B cell (primary cell): ENCODE measurements around the gene AGR3. TPM values are rescaled to one million over a fixed set of nuclear protein-coding genes. Genes with fewer than 3 reads are reported as not detected.

Experiments
- ATAC-seq: fragments of 200-7000 bp; cut with Tn5 transposase; one replicate; pipeline ENCODE4 v1.10.0; 2021; ENCODE audit warnings: low read depth, mild to moderate bottlenecking, moderate number of reproducible peaks, moderate library complexity
- CTCF ChIA-PET: fragments of 350-600 bp; sonication (Branson Sonifier 250); formaldehyde crosslinking; loops from one replicate; lab custom pipeline; 2021; ENCODE audit warnings: antibody characterized with exemption, inconsistent platforms; lab: Charles Lee
- POLR2A ChIA-PET: fragments of 350-600 bp; sonication (Branson Sonifier 250); formaldehyde crosslinking; loops from one replicate; lab custom pipeline; 2021; ENCODE audit warnings: antibody characterized with exemption; lab: Charles Lee
- DNase-seq: peaks from one replicate; pipeline ENCODE4 v3.0.0; 2013
- H2AFZ ChIP-seq: 2 replicates; pipeline ENCODE4 v1.6.1; 2012; ENCODE audit warnings: mild to moderate bottlenecking, low read depth, low read length; ENCODE audit not compliant: insufficient read depth, poor library complexity, severe bottlenecking
- H3K27ac ChIP-seq, 2 donors: 1 replicate in 1 of 2; 2 replicates in 1 of 2; pipeline ENCODE4 v1.5.1; 2012 to 2013; ENCODE audit warnings: low read length in 2 of 2, mild to moderate bottlenecking in 2 of 2, moderate library complexity in 1 of 2
- H3K27me3 ChIP-seq, 4 experiments: fragments of 200-600 bp in 1 of 4; sonication (generic) in 1 of 4; replicated peaks in 1 of 4; 1 replicate in 2 of 4; 2 replicates in 2 of 4; pipeline versions ENCODE4 v1.6.1 to v1.7.0; 2013 to 2016; ENCODE audit warnings: low read length in 3 of 4, mild to moderate bottlenecking in 2 of 4, mixed read lengths in 1 of 4, moderate library complexity in 1 of 4; ENCODE audit not compliant: insufficient read depth in 4 of 4, control insufficient read depth in 3 of 4; ENCODE audit errors: control extremely low read depth in 1 of 4
- H3K36me3 ChIP-seq, 2 experiments: replicated peaks in 1 of 2; 1 replicate in 1 of 2; 2 replicates in 1 of 2; pipeline versions ENCODE4 v1.6.1 to v1.7.1; 2013; ENCODE audit warnings: low read length in 1 of 2; ENCODE audit not compliant: insufficient read depth in 2 of 2, control insufficient read depth in 1 of 2; ENCODE audit errors: control extremely low read depth in 1 of 2, extremely low read depth in 1 of 2
- H3K4me1 ChIP-seq, 2 donors: fragments of 200-600 bp in 1 of 2; sonication (generic) in 1 of 2; 1 replicate in 1 of 2; 2 replicates in 1 of 2; pipeline versions ENCODE4 v1.5.1 to v1.6.1; 2013 to 2017; ENCODE audit warnings: low read length in 2 of 2; ENCODE audit not compliant: control insufficient read depth in 2 of 2, insufficient read depth in 2 of 2
- H3K4me2 ChIP-seq: replicated peaks from 2 replicates; pipeline ENCODE3; 2012; ENCODE audit warnings: mild to moderate bottlenecking, low read depth, low read length; ENCODE audit not compliant: poor library complexity, severe bottlenecking
- H3K4me3 ChIP-seq, 5 experiments: fragments of 200-600 bp in 1 of 5; sonication (generic) in 1 of 5; 1 replicate in 3 of 5; 2 replicates in 2 of 5; pipeline versions ENCODE4 v1.5.1 to v1.7.0; 2011 to 2016; ENCODE audit warnings: low read length in 4 of 5, mild to moderate bottlenecking in 4 of 5, low read depth in 2 of 5, control low read depth in 1 of 5, moderate library complexity in 1 of 5; ENCODE audit not compliant: insufficient read depth in 1 of 5; ENCODE audit errors: control extremely low read depth in 1 of 5, extremely low read depth in 1 of 5
- H3K79me2 ChIP-seq: fragments of 200-600 bp; sonication (generic); one replicate; pipeline ENCODE4 v1.6.0; 2016; ENCODE audit warnings: low read length; ENCODE audit not compliant: control insufficient read depth, insufficient read depth
- H3K9ac ChIP-seq: fragments of 200-600 bp; sonication (generic); 2 replicates; pipeline ENCODE4 v1.6.1; 2017; ENCODE audit warnings: mild to moderate bottlenecking, low read length, moderate library complexity
- H3K9me3 ChIP-seq, 3 donors: one replicate each; pipeline versions ENCODE4 v1.6.1 to v1.7.1; 2013; ENCODE audit warnings: low read length in 2 of 3; ENCODE audit not compliant: control insufficient read depth in 2 of 3, insufficient read depth in 1 of 3; ENCODE audit errors: control extremely low read depth in 1 of 3
- H4K20me1 ChIP-seq: 2 replicates; pipeline ENCODE4 v1.6.0; 2012; ENCODE audit warnings: mild to moderate bottlenecking, low read length; ENCODE audit not compliant: insufficient read depth, control insufficient read depth, poor library complexity, severe bottlenecking
- H3K27ac Mint-ChIP-seq: one replicate; pipeline ENCODE4 v1.8.0; 2021; ENCODE audit warnings: mixed read lengths
- H3K27me3 Mint-ChIP-seq: one replicate; pipeline ENCODE4 v1.8.0; 2021; ENCODE audit warnings: mixed read lengths
- H3K4me1 Mint-ChIP-seq: one replicate; pipeline ENCODE4 v1.8.0; 2021; ENCODE audit warnings: mixed read lengths
- H3K4me3 Mint-ChIP-seq: one replicate; pipeline ENCODE4 v1.8.0; 2021; ENCODE audit warnings: mixed read lengths
- H3K9me3 Mint-ChIP-seq: one replicate; pipeline ENCODE4 v1.8.0; 2022; ENCODE audit warnings: mixed read lengths; ENCODE audit not compliant: insufficient read depth
- EZH2 ChIP-seq: IDR thresholded peaks from 2 replicates; pipeline ENCODE4 v1.6.1; 2012; ENCODE audit warnings: borderline replicate concordance, low read depth, mild to moderate bottlenecking, moderate library complexity, low read length; ENCODE audit not compliant: insufficient read depth, poor library complexity, severe bottlenecking
- WGBS: methylation state at CpG from one replicate; pipeline ENCODE4 v1.1.5; 2013; ENCODE audit warnings: missing lambda C conversion rate; ENCODE audit not compliant: insufficient coverage; 5-methylcytosine and 5-hydroxymethylcytosine counted together
- intact Hi-C: fragments of 100-400 bp; cut with micrococcal nuclease; formaldehyde crosslinking; loops from one replicate; pipeline ENCODE4 v1.10.0; 2022
- polyA plus RNA-seq: library from polyadenylated mRNA; depleted of rRNA; stranded (reverse); fragments of >200 nt; gene quantifications from 2 replicates; pipeline ENCODE4 v1.2.3, GENCODE V29; 2012
- total RNA-seq, 2 donors: library from RNA; stranded (reverse); fragments of 120-200 nt in 1 of 2; gene quantifications; 1 replicate in 1 of 2; 2 replicates in 1 of 2; pipeline versions ENCODE4 v1.2.3 to v1.2.4, GENCODE V29; 2013 to 2022
- TF ChIP-seq, protein P1 (sequence below): fragments of 200-600 bp; IDR thresholded peaks from one replicate; pipeline ENCODE4 v1.8.0; 2022; ENCODE audit warnings: antibody characterized with exemption, mild to moderate bottlenecking

The AGR3 gene
- total and polyA plus RNA-seq, 2 donors (not counting 1 experiment from before 2014, with no cell fraction given): not detected

DNA sequence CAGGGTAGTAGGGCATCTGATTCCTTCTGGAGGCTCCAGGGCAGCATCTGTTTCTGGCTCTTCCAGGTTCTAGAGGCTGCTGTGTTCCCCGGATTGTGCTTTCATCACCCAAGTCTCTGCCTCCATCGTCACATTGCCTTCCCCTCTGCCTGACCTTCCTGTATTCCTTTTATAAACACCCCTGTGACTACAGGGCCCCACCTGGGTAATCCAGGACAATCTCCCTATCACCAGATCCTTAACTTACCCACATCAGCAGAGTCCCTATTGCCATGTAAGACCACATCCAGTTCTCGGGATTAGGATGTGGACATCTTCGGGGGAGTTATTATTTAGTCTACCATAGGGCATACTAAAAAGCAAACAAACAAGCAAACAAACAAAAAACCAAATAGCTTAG is 39.4 kb upstream of the AGR3 start:
- no peaks in the 10 kb centered on the region for H3K36me3 ChIP-seq
- H3K9me3 Mint-ChIP-seq: no peaks in the 10 kb centered on the region
- DNase-seq (no peak), ATAC-seq (no peak)
- no peak overlapping the region for H2AFZ ChIP-seq
- H3K4me3 ChIP-seq: no peak overlapping the region
- H3K79me2 ChIP-seq: no peaks in the 10 kb centered on the region
- CTCF ChIA-PET: interaction anchor here (2.6 to 2.7 kb wide), 2 partner anchors 9 to 119 kb away, joined by 16 to 18 read pairs; no protein-coding TSS in a partner anchor
- POLR2A ChIA-PET: no interaction called here
- no peaks in the 10 kb centered on the region for H3K27me3 Mint-ChIP-seq
- no peak overlapping the region for H3K27ac ChIP-seq
- WGBS: 92% methylated on average over 2 of the region's 4 CpGs
- peaks cover 26% of the 10 kb centered on the region for H3K4me1 Mint-ChIP-seq
- H3K27me3 ChIP-seq: no peaks in the 10 kb centered on the region
- no peak overlapping the region for H3K9ac ChIP-seq
- TF ChIP-seq, protein P1, sequence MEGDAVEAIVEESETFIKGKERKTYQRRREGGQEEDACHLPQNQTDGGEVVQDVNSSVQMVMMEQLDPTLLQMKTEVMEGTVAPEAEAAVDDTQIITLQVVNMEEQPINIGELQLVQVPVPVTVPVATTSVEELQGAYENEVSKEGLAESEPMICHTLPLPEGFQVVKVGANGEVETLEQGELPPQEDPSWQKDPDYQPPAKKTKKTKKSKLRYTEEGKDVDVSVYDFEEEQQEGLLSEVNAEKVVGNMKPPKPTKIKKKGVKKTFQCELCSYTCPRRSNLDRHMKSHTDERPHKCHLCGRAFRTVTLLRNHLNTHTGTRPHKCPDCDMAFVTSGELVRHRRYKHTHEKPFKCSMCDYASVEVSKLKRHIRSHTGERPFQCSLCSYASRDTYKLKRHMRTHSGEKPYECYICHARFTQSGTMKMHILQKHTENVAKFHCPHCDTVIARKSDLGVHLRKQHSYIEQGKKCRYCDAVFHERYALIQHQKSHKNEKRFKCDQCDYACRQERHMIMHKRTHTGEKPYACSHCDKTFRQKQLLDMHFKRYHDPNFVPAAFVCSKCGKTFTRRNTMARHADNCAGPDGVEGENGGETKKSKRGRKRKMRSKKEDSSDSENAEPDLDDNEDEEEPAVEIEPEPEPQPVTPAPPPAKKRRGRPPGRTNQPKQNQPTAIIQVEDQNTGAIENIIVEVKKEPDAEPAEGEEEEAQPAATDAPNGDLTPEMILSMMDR: no peak
- no peak for TF ChIP-seq EZH2
- H3K4me3 Mint-ChIP-seq: no peak overlapping the region
- no peak overlapping the region for H3K4me2 ChIP-seq
- H3K4me1 ChIP-seq: peaks cover 7 to 24% of the 10 kb centered on the region in 2 donors
- no peaks in the 10 kb centered on the region for H4K20me1 ChIP-seq
- no peak overlapping the region for H3K27ac Mint-ChIP-seq
- intact Hi-C loops: no loop called here
- H3K9me3 ChIP-seq: no peaks in the 10 kb centered on the region

DNA sequence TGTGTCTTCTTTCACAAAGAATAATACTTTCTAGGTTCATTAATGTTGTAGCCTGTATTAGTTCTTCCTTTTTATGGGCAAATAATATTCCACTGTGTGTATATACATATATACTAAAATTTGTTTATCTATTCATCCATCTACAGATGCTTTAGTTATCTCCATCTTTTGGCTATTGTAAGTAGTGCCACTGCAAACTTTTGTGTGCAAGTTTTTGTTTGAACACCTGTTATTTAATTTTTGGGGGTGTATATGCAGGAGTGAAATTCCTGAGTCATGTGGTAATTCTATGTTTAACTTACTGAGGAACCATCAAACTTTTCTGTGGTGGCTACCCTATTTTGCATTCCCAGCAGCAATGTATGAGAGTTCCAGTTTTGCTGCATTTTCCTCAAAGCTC is 37.7 kb upstream of the AGR3 start:
- no peak overlapping the region for H3K4me3 Mint-ChIP-seq
- H3K9me3 Mint-ChIP-seq: no peaks in the 10 kb centered on the region
- intact Hi-C loops: loop anchor here (2.0 to 5.0 kb wide), 2 partner anchors 162 to 217 kb away; no protein-coding TSS in a partner anchor
- Histone ChIP-seq H3K9ac (no peak overlapping the region), H3K27me3 (no peaks in the 10 kb centered on the region), H3K9me3 (no peaks in the 10 kb centered on the region), H3K79me2 (no peaks in the 10 kb centered on the region), H4K20me1 (no peaks in the 10 kb centered on the region), H3K36me3 (no peaks in the 10 kb centered on the region), H3K27ac (no peak overlapping the region), H3K4me3 (no peak overlapping the region), H3K4me2 (no peak overlapping the region), H2AFZ (no peak overlapping the region), H3K4me1 (peaks cover 7 to 24% of the 10 kb centered on the region in 2 donors)
- H3K27ac Mint-ChIP-seq: no peak overlapping the region
- ChIA-PET POLR2A (no interaction called here), CTCF (interaction anchor here (1.0 to 2.7 kb wide), 7 partner anchors 11 to 226 kb away, joined by 4 to 18 read pairs (median 5); no protein-coding TSS in a partner anchor)
- H3K4me1 Mint-ChIP-seq: peaks cover 26% of the 10 kb centered on the region
- ATAC-seq (no peak), DNase-seq (no peak)
- H3K27me3 Mint-ChIP-seq: no peaks in the 10 kb centered on the region
- no peak for TF ChIP-seq EZH2
- TF ChIP-seq, protein P1: no peak
